Cardiac fibroblast (primary cell): ENCODE results near the gene TMEM38B.

Source experiments
- DNase-seq, 2 donors: peaks; one replicate each; pipeline versions ENCODE4 v3.0.0 to v3.0.0-alpha.2; 2010; ENCODE audit warnings: low read depth in 2 of 2
- H3K4me3 ChIP-seq, 2 donors: replicated peaks in 1 of 2; 1 replicate in 1 of 2; 2 replicates in 1 of 2; pipeline ENCODE4 v1.5.1; 2011; ENCODE audit warnings: low read depth in 2 of 2, low read length in 2 of 2, mild to moderate bottlenecking in 2 of 2, moderate library complexity in 1 of 2
- TF ChIP-seq, protein P1 (sequence below): IDR thresholded peaks from one replicate; pipeline ENCODE4 v1.5.1; 2011; ENCODE audit warnings: low read depth, mild to moderate bottlenecking, low read length, inconsistent platforms

TMEM38B gene

DNA sequence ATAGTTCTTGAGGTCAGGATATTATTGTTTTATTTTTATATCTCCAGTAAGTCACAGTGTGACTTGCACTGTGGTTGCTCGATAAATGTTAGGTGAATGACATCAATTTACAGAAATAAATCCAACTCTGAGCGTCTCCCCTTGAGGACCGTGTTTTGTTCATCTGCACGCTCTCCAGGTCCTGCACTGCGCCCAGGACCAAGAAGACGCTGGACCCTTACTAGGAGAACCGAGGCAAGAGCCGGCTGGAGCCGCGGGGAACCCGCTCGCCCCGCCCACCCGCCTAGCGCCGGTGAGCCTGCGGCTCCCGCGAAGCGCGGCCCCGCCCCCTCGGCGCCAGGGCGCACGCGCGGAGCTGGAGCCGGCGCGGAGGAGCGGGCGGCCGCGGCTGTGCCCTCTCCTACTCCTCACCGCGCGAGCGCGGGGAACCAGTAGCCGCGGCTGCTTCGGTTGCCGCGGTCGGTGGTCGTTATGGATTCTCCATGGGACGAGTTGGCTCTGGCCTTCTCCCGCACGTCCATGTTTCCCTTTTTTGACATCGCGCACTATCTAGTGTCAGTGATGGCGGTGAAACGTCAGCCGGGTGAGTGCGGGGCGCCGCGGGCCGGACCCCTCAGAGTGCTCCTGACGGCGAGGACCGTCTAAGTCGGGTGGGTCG, at the start of gene TMEM38B:
Gene TMEM38B (plus strand): TSS at position 352 of the 658 bp plus-strand sequence. CDS start 120 bp downstream, at position 472.
- DNase-seq = peak; percentile 61 to 76
- TF ChIP-seq, protein P1, sequence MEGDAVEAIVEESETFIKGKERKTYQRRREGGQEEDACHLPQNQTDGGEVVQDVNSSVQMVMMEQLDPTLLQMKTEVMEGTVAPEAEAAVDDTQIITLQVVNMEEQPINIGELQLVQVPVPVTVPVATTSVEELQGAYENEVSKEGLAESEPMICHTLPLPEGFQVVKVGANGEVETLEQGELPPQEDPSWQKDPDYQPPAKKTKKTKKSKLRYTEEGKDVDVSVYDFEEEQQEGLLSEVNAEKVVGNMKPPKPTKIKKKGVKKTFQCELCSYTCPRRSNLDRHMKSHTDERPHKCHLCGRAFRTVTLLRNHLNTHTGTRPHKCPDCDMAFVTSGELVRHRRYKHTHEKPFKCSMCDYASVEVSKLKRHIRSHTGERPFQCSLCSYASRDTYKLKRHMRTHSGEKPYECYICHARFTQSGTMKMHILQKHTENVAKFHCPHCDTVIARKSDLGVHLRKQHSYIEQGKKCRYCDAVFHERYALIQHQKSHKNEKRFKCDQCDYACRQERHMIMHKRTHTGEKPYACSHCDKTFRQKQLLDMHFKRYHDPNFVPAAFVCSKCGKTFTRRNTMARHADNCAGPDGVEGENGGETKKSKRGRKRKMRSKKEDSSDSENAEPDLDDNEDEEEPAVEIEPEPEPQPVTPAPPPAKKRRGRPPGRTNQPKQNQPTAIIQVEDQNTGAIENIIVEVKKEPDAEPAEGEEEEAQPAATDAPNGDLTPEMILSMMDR = no peak
- H3K4me3 ChIP-seq = peak within 1 kb of the TSS; percentile 78 to 85

GRCh38 chr9:105646879-105647594, 47.3 kb upstream of the TMEM38B start:
- H3K4me3 ChIP-seq = no peak overlapping the region
- TF ChIP-seq, protein P1 = no peak

DNA sequence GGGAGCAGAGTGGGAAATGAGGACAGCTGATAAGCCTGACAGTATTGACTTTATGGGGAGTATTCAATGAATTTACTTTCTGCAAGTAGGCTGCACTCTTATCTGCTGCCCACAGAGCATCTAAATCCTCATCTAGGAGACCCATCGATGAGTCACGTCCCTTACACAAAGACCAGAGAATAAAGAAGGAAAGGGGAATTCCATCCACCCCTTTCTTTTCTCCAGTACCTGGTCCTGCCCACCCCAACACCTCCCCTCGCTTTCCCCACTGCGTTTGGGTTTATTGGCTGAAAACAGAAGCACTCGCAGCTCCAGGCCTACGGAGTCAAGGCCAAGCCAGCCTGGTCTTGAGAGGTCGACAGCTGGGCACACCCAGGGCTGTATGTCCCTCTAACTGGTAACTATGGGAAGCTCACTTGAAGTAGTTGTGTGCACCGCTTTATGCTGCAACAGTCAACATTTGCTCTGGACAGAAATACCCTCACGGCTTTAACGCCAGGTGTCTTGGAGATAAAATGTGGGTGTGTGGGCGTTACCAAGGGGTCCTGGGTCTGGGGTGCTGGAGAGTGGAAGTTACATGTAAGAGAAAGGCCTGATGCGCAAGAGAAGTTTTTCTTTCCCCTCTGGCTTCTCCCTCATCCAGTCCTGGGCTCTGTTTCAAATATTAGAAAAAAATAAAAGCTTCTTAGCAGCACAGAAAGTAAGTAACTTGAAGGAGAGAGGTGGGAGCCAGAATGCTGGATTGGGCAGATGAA, 46.6 kb upstream of the TMEM38B start:
- no peak overlapping the region for H3K4me3 ChIP-seq
- DNase-seq = no peak
- TF ChIP-seq, protein P1 = no peak

More at GRCh38 chr9:105646879-105647594, 47.3 kb upstream of the TMEM38B start:
- DNase-seq = no peak

- H3K4me3 ChIP-seq = no peak overlapping the region
- TF ChIP-seq, protein P1 = no peak
- no peak for DNase-seq
Measured at GRCh38 chr9:105651806-105652205, 42.5 kb upstream of the TMEM38B start.

- peak overlapping the region; percentile 50 to 53 for H3K4me3 ChIP-seq
- DNase-seq = no peak
- TF ChIP-seq, protein P1 = no peak
Measured at GRCh38 chr9:105656131-105656921, 38.0 kb upstream of the TMEM38B start.

DNA sequence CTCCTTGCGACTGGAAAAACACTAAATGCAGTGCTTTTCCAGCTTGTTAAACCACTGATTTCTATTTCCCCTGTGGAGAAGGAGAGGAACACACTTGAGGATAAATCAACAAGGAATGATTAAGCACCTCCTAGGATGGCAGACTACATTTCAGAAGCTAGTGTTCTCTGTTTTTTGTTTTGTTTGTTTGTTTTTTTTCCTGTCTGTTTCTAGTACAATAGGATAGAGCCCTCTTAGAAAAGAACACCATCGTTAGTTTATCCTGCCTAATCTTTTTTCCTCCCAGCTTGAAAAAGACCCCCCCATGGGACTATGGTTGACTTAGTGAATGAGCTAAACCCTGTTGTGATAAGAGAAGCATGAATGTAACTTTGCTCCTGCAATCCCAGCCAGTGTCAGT, 36.0 kb upstream of the TMEM38B start:
- DNase-seq = no peak
- H3K4me3 ChIP-seq = no peak overlapping the region
- TF ChIP-seq, protein P1 = no peak
